Anterior cingulate cortex (tissue), 58 donors: ENCODE results near the gene C9orf50.
"Not testable (repeated sequence)": the region's sequence is repeated elsewhere in the genome, so short reads cannot be mapped to it uniquely, and the experiment has no call there.

Experiments
- DNase-seq, 58 donors: peaks; one replicate each; lab custom pipeline; 2025; lab: John Stamatoyannopoulos, UW

Gene C9orf50, protein sequence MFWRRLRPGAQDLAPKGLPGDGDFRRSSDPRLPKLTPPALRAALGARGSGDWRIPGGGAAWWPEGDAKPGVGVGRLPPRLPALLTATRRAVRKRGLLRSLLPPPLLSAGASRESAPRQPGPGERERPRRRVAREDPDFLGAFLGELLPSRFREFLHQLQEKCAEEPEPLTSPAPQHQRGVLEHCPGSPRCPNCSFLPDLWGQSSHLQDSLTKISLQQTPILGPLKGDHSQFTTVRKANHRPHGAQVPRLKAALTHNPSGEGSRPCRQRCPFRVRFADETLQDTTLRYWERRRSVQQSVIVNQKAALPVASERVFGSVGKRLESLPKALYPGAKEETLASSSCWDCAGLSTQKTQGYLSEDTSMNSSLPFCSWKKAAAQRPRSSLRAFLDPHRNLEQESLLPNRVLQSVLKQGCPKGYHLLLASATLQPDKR

DNA sequence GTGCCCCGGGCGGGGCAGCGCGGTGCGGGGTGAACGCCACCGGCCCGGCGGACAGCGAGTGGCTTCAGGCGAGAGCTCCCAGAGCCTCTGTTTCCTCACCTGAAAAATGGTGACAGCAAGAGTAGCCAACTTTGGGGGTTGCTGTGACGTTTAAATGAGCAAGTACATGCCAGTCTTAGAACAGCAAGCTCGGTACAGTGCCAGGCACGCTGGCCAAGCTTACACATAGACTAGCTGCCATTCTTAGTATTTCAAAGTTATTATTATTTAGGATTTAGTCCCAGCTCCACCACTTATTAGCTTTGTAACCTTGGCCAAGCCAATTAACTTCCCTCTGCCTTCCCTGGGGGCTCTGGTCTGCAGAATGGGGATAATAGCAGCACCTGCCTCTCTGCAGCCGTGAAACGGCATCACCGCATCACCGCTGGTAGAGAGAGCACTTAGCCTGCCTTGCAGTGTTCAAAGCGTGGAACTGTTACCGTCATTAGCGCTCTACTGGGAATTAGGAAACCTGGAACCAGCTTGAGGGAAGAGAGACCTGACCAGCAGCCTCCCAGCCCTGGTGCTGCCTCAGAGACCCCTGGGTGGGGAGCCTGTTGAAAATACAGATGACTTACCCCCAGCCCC lies at the start of gene C9orf50:
Gene C9orf50 (minus strand): TSS at position 433 of the 627 bp plus-strand sequence. CDS start 527 bp downstream, outside the sequence.
- peak in 1 of 58 donors; percentile 54 for DNase-seq

- no peak for DNase-seq
Measured at GRCh38 chr9:129669946-129670345, 49.0 kb upstream of the C9orf50 start.

DNA sequence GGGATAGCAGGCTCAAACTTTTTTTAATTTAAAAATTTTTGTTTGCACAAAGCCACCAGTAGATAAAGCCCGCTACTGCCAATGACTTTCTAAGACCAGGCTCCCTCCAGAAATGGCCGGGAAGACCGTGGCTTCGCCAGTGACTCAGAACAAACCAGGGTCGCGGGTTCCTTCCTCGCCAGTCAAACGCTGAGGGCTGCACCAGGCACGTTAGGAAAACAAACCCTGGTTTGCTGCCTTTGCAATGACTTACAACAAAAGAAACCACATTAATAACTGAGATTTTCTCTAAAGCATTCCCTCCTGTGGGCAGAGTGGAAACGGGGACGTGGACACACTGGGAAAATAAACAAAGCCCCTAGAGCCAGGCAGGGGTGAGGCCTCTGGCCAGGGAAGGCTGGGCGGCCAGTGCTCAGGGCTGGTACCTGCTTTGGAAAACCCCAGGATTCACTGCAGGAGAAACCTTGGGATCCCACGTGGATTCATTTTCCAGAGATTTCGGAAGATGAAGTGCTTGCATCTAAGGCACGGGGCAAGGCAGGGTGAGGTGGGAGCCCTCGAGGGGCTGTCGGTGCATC lies 48.3 kb upstream of the C9orf50 start:
- DNase-seq, result no peak

GRCh38 chr9:129667850-129668249 lies 46.9 kb upstream of the C9orf50 start:
- DNase-seq, result no peak

GRCh38 chr9:129667378-129667777 lies 46.5 kb upstream of the C9orf50 start:
- DNase-seq, result no peak

DNA sequence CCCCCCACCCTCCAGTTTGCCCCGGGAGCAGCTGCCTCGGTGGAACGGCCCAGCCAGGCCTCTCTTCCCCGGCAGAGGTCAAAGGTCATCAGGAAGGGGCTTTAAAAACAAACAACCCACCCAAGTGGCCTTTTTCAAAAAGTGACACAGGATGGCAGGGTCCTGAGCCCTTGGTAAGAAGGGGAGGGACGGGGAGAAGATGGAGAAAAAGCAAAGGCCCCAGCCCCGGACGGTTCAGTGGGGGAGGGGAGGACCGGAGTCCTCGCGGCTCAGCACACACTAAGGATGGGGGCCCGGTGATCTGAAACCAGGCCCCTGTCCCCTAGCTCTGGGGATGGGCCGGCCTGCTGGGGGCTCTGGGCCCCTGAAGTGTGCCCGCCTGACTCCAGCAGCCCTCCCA lies 45.7 kb upstream of the C9orf50 start:
- no peak for DNase-seq

- no peak for DNase-seq
Measured at GRCh38 chr9:129665814-129666520, 45.1 kb upstream of the C9orf50 start.

GRCh38 chr9:129665389-129665775 lies 44.5 kb upstream of the C9orf50 start, which contains the start of gene PRRX2:
Gene PRRX2 (plus strand): TSS chr9:129665647. CDS start chr9:129665868, 221 bp downstream.
- peak in 1 of 58 donors; percentile 7 for DNase-seq

GRCh38 chr9:129664746-129665388 lies 44.0 kb upstream of the C9orf50 start:
- DNase-seq, result no peak

GRCh38 chr9:129662239-129662638 lies 41.3 kb upstream of the C9orf50 start:
- not testable (repeated sequence) for DNase-seq

- DNase-seq, result no peak
Measured at GRCh38 chr9:129661029-129661428, 40.1 kb upstream of the C9orf50 start.

GRCh38 chr9:129656795-129657390 lies 36.0 kb upstream of the C9orf50 start:
- DNase-seq, result no peak

DNA sequence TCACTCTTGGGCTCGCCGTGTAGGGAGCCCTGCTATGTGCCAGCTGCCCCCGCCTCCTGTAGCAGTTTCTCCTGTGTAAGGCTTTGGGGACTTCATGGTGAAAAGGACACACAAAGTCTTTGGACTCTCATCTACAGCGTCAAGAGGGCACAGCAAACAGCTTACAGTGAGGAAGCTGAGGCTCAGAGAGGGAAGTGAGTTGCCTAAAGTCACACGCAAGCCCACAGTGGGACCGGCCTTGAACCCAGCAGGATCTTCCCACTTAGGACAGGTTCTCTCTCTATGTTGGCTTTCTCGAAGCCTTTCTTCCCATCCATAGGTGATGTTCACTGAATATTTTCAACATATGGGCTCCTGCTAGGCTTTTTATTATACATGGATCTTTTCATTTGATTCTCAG lies 34.8 kb upstream of the C9orf50 start:
- DNase-seq, result no peak

GRCh38 chr9:129655154-129655553 lies 34.3 kb upstream of the C9orf50 start:
- DNase-seq, result no peak

- DNase-seq, result no peak
Measured at GRCh38 chr9:129654554-129655040, 33.7 kb upstream of the C9orf50 start.

- DNase-seq, result no peak
Measured at GRCh38 chr9:129653823-129654553, 33.1 kb upstream of the C9orf50 start.

- peak in 2 of 58 donors; percentile 14 to 20 for DNase-seq
Measured at GRCh38 chr9:129650680-129651235, 29.9 kb upstream of the C9orf50 start.
